ENCODE measurements around the gene POLR1A.

Gene POLR1A

DNA sequence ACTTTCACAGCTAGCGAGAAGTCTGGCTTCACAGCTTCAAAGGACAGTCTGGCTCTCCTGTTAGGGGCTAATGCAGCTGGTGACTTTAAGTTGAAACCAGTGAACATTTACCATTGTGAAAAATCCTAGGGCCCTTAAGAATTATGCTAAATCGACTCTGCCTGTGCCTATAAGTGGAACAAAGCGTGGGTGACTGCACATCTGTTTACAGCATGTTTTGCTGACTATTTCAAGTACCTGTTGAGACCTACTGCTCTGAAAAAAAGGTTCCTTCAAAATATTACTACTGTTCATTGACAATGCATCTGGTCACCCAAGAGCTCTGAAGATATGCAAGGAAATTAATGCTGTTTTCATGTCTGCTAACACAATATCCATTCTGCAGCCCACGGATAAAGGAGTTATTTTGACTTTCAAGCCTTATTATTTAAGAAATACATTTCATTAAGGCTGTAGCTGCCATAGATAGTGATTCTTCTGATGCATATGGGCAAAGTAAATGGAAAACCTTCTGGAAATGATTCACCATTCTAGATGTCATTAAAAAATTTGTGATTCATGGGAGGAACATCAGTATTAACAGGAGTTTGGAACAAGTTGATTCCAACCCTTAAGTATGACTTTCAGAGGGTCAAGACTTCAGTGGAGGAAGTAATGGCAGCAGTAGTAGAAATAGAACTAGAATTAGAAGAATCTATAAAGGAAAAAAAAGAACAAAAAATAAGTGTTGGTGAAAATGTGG, 48.9 kb downstream of the POLR1A start:
- no peak for DNase-seq

DNA sequence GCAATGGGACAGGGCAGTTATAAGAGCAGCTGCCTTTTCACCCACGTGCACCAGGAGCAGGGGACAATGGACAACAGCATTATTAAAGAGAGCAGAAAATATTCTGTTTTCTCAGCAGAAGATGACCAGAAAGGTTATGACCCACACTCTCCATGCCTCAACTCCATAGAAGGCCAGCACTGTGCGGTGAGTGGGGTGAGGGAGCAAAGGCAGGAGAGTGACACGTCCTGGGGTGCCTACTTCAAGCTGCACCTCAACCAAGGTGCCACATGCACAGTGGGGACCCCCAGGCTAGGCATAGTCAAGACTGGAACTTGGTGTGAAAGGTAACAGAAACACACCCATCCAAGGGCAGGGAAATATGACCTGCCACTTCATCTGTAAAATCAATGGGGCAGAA, 50.4 kb downstream of the POLR1A start:
- peak in 1 of 2 experiments; percentile 3 for DNase-seq

DNA sequence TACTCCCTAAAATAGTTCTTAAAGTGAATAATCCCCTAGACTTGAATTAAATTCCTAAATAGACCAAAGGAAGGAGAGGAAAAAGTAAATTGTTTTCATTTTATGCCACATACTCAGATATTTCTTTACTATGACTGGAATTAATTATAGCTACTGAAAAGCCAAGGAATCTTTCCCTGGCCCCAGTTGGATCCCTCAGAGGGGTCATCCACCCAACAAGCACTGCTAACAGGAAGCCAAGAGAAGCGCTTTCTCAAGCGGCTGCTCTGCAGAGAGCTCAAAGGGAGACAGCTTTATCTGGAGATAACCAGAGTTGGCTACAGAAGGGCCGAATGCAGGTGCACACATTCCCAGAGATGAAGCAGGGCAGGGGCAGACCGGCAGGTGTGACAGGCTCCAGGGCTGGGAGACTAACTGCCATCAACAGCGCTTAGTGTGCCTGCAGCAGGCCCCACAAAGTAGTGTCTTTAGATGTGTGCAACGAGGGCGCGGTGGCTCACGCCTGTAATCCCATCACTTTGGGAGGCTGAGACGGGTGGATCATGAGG, 51.1 kb downstream of the POLR1A start:
- DNase-seq, result peak in 1 of 2 experiments; percentile 1

DNA sequence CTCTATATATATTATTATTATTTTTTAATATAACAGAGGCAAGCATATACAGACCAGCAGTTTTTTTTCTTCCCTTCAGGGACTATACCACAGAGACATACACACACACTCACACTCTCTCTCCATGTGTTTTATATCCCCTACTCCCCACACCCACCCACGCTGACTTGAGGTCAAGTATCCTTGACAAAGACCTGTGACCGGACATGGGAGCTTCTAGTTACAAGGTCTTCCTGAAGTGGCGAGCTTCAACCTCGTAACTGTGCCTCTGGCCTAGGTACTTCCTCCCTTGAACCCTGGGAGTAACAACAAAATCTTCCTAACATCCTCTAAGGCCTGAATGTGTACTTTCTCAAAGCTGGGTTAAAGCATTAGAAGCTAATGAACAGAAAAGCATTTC, 52.5 kb downstream of the POLR1A start:
- DNase-seq, result peak in 1 of 2 experiments; percentile 0

DNA sequence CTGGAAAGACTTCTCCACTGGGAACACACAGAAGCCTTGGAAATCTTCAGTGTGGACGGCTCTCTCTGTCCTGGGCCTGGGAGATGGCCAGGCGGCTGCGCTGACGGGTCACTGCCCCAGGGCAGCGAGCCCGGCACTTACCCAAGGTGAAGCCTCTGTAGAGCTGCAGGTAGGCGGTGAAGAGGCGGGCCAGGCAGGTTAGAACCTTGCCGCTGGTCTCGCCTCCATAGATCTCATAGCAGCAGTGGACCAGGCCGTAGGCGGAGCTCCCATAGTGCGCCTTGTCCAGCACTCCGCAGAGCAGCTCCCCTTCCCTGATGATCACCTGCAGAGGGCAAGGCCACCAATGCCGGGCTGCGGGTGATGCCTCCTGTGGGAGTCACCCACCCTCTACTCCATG, 53.0 kb downstream of the POLR1A start:
- peak in 1 of 2 experiments; percentile 7 for DNase-seq

DNA sequence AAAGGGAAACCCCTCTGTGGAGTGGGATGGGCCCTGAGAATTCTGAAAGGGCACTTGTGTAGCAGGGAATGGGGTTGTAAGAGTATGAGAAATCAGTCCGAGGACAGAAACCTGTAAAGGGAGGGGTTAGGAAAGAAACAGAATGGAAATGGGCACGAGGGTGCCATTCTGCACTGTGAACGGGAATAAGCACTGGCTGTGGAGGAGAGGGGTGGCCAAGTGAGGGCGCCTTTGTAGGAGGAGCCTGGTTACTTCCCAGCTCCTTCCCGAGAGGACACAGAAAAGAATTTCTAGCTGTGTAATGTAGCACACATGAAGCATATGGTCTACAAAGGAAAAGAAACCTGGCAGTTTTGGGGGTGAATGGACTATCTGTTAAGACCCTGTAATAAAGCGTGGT, 53.4 kb downstream of the POLR1A start:
- DNase-seq, result peak in 1 of 2 experiments; percentile 2

DNA sequence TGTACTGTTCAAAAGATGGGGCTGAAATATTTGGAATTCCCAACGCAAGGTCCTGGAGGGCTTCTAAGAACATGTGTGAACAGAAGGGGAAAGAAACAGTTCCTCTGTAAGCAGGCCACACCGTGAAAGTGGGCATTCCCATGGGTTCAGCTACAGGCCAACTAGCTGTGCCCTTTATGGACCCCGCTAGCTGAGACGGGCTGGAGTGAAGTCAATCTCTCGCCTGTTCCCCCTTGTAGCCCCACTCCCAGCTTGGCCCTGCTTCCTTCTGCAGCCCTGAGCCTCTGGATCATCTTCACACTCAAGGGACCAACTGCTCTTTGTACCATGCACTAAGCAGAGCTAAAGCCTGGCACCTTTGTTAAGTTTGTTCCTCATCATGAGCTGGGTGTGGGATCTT, 55.4 kb downstream of the POLR1A start:
- DNase-seq, result peak in 1 of 2 experiments; percentile 3

DNA sequence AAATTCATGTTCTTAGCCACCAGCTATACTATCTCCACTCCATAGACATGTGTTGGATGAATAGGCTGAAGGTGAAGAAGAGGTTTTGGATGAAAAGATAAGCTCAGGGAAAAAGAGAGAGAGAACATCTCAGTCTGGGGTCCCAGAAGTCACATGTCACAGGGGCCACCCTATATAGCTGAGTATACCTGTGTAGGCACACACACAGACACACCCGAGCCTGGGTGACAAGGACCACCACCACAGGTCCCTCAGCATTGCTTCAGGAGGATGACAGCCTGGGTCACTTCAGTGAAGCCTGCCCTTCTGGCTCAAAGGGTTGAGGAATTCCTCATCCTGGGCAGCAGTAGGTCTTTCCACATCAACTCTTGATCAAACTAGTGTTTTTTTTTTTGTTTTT, 56.2 kb downstream of the POLR1A start:
- DNase-seq, result no peak

DNA sequence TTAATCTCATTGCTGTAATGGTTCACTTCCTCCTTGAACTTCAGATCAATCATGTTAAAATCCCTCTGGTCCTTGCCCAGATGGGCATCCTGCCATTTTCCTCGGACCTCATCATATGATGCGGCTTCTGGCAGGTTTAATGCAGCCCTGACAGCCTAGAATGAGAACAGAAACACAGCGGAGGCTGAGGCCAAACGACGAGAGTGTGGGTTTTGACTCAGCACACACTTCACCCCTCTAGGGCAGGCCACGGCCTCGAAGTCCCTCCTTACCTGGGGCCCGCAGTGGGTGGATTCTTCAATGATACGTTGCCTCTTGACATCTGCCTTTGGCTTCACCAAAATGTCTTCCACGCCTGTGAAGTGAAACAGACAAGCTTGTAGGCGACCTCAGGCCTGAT, 56.8 kb downstream of the POLR1A start:
- DNase-seq, result peak in 1 of 2 experiments; percentile 10

DNA sequence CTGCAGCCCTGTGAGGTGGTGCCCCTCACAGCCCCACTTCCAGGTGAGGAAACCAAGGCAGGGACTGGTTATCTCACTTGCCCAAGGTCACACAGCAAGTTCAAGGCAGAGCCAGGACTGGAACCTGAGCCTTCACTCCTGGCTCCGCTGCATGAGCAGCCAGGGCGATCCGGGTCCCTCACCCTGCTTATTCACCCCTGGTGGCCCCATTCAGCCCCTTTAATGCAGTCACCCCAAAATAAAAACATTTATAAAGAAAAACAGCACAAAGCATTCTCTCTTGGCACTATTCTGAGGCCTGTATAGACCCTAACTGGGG, 57.3 kb downstream of the POLR1A start:
- DNase-seq, result peak in 1 of 2 experiments; percentile 6

DNA sequence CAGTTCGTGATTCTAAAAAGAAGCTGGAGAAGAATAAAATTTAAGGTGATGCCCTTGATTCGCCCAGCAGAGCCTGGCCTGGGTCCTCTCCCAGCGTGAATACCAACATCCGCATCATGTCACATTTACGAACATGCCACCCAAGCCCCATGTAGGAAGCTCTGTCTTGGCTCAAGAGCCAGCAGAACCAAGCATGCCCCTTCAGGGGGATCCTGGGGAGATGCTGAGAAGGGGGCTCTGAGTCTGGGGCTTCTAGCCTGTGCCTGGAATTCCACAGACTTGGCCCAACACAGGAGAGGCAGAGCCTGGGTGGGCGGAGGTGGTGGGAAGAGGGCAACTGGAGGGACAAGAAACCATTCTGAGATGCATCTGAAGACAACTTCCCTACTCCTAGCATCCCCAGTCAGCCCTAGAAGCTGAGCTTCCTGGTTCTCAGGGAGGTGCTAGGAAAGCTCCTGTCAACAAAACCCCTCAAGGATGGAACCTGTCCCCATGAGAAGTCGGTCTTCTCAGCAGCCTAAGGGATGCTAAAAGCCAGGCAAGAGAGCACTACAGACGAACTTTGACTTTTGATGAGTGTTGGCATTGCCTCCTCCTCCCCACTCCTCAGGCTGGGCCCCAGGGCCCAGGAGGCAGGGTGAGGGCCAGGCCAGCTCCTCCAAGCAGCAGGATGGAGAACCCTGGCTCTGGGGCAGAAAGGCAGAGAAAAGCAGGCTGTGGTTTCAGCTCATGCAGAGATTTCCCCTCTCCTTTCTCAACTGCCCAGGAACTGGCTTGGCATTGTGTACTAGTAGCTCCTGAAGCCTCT, 57.9 kb downstream of the POLR1A start:
- peak in 1 of 2 experiments; percentile 12 for DNase-seq

DNA sequence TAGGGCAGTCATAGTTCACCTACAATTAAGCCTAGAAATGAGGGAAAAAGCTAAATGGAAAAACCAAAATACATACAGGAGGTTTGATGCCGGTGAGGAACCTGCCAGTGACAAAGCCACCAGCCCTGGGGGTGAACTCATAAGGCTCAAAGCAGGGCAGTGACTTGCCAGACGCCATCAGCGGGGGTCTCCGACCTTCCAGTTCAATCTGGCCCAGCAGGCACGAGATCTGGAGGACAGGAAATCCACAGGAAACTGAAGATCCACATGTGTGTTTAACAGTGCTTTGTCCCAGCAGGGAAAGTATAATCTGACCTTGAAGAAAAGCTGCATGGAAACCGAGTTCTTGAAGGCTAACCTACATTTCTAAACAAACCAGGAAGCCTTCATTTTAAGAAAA, 60.1 kb downstream of the POLR1A start:
- DNase-seq, result peak in 1 of 2 experiments; percentile 11

DNA sequence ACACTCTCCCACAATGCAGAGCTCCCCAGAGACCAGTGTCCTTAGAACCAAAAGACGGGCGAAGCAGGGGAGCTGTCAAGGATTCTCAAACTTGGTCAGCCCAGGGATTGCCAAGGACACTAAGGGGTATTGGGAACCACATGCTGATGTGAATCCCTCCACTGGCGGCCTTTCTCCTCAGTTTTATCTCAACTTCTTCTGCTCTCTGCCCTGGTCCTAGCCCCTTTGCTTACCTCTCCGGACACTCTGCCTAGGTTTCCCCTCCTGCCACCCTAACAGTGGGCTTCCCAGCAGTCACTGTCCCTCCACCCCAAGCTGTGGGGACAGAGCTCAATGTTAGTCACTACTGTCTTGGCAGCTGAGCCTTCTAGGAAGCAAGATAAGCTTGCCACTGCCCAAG, 61.1 kb downstream of the POLR1A start:
- peak in 1 of 2 experiments; percentile 9 for DNase-seq

DNA sequence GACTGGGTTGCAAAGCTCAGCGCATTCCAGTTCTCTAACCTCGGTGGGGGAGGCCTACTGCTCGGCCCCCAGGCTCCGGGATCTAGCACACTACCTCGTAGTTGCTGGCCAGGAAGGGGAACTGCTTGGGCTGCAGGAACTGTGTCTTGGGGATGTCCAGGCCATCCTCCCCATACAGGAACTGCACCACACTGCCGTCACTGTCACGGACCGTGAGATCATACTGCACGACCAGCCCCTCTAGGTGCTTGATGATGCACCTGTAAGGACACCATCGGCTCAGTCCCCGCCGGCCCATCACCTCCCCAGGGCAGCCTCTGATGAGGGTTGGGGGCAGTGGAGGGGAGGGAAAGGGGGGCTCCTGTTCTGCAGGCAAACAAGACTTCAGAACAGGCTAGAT, 61.6 kb downstream of the POLR1A start:
- peak in 1 of 2 experiments; percentile 8 for DNase-seq

DNA sequence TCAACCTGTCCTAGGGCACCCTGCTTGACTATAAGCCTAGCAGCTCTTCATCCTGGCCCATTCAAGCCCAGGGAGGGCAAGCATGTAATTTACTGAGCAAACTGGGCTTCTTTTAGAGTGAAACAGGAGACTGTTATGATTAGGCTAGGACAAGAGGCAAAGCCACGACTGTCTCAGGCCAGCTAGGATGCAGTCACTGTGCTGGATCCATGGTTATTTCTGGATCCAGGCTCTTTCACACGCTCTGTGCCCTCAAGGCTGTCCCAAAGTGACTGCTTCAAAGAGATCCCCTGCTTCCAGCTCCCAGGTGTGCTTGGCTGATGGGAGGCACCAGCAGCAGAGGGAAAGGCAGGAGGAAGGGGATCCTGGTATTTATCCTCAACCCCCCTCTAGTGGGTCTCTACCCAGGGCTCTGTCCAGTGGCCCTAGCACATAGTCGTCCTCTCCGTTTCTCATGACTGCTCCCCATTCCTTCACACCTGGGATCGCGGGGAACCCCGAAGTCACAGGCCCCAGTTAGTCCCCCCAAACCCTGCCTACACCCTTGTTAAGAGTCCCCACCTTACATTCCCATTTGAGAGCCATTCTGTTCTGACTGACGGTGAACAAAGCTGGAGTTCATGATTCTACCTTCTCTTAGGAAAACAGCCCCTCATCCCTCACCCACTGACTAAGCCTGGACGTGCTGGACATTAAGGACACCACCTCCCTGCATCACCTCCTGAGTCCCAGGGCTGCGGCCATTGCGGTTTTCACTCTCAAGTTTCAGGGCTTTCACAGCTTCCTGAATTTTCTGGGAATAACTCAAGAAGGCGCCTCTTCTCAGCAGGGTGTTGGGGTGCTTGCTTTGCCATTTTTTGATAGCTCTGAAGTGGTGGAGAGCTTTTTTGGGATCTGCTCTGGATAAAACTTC, 63.2 kb downstream of the POLR1A start:
- DNase-seq, result peak; percentile 6 to 14

DNA sequence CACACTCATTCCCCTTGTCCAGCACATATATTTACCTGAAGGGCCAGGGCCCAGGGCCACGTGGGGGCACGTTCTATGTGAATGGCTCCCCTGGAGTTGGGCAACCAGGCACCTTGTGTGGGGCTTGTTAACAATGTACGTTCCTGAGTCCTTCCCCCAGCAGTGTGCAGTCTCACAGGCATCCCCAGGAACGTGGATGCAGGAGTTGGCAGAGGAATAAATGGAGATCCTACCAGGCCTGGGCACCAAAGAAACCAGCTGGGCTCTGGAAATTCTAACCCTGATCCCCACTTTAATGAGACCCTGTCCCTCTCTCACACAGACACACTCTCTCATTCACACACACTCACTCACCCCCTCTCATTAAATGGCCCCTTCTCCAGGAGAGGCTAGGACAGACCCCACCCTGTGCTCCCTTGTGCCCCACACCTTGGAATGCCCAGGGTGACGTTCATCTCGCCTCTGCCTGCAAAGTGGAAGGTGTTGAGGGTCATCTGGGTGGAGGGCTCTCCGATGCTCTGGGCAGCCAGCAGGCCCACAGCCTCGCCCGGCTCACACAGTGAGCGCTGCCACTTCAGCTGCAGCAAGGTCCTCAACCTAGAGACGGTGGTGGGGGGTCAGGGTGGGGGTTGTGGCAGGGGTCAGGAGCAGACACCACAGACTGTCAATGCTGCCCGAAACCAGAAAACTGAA, 65.6 kb downstream of the POLR1A start:
- peak in 1 of 2 experiments; percentile 16 for DNase-seq

DNA sequence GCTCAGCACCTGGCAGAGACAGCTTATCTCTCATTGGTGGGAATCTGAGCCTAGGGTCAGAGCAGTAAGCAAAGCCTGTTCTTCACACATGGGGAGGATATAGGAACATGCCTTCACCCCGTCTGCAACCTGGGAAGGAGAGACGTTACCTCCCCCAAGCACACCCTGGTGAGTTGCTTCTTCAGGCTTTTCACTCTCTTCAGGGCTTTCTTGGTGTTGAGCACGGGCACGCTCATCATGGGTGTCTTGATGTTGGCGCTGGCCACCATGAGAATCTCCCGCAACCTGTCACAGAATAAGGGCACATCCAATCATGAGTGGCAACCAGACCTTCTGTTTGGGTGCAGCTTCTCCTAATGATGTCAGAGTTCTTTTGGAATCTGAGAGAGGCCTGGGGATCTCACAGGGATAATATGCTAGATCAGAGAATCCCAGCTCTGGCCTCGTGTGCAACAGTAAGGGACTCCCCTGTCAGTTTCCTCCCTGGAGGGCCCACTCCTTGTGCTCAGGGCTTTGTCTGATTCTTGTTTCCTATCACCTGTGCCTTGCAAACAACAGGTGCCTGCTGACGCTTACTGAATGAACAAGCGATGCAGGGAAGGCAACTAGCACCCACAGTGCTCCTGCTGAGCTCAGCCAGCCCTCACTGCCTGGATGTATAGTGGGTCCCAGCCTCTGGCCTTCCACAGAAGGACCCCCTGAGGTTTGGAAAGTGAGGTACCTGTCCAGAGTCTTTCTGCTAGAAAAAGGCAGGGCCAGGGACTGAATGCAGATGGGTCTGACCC, 66.3 kb downstream of the POLR1A start:
- DNase-seq, result peak in 1 of 2 experiments; percentile 24

DNA sequence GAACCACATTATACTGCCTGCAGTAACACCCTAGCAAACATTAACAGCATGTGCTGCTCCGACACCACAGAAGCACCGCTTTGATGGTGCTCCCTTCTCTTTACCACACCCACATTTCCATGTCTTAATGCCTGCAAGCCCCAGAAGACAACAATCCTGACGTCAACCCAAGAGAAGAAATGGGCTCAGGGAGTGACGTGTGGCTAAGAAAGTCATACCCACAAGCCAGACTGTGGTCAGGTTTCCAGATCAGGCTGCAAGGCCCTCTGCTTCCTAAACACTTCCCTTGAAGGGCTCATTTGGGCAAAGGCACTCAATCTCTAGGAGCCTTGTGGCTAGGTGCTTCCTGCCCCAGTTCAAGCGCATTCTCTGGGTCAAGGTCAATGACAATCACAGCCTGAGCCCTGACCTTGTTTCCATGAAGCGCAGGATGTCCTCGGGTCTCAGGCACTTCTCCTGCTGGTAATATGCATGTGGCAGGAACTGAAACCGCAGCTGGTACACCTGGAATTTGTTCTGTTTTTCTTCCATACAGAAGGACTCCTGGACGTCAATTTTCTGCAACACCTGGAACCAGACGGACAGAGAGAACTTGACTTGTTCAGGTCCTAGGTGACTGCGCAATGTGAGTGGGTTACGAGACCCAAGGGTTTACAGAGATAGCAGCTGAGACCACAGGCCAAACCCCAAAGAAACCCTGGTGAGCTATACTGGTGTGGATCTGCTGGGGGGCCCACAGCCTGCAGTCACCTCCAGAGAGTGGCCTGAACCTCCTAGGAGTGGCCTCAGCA, 67.2 kb downstream of the POLR1A start:
- DNase-seq, result peak; percentile 73 to 74

DNA sequence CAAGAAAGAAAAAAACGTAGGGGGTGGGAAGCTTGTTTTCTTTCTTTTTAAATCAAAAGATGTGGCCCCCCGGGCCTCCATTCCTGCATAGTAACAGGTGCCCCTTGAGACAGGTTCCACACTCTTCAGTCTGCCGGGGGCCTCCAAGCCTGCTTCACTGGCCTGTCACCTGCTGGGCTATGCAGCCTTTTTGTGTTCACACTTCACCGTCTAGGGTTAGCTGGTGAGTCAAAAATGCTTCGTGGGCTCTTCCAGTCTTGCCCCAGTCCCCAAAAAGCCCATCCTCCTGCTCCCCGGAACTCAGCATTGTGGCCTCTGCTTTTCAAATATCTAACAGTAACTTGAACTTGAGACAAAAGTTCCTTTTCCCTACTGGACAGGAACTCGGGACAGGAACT, 67.9 kb downstream of the POLR1A start:
- DNase-seq, result peak in 1 of 2 experiments; percentile 48

DNA sequence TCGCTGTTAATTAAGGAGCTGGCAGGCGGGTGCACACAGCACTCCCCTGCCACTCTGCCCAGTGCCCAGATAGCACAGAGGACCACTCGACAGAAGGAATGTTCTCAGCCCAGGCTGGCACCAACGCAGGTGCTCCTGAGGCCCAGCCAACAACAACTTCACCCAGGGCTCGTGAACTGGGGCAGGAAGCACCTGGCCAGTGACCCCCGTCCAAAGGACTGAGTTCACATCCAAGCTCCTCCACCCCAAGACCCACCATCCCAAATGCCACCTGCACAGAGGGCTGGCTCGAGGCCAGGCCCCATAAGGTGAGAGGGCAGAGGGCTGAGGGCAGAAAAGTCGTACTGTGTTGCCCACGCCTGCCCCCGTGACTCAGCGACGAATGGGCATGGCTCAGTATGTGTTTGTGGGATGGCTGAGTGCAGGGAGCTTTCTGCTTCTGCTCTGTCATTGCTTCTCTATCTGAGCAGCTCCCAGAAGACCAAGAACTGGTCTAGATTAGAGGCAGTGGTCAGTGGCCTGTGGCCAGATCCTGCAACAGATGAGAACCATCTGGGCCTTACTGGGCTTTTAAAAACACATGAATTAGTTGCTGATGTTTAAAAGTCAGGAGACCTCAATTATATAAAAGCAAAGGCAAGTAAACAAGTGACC, 68.4 kb downstream of the POLR1A start:
- DNase-seq, result peak; percentile 72 to 78
